ENCODE data around the gene SPTSSA.
"Not testable (repeated sequence)": the region's sequence is repeated elsewhere in the genome, so short reads cannot be mapped to it uniquely, and the experiment has no call there.

SPTSSA gene

GRCh38 chr14:34470319-34470718 is 8.3 kb upstream of the SPTSSA start:
- ATAC-seq = no peak

GRCh38 chr14:34466691-34467090 is 4.7 kb upstream of the SPTSSA start:
- ATAC-seq = no peak

- ATAC-seq = no peak
Observed at GRCh38 chr14:34465069-34465859, 3.2 kb upstream of the SPTSSA start.

DNA sequence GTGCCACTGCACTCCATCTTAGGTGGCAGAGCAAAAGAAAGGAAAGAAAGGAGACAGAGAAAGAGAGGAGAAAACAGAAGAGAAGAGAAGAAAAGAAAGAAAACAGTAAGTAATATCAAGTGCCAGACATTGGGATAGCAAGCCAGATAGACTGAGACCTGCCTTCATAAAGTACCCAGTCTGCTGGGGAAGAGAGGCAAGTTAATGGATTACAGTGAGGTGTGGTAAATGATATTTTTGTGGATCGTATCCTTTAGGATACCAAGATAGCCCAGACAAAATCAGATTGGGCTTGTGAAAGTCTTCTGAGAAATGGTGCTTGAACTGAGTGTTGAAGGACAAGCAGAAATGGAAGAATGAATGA is 1.5 kb upstream of the SPTSSA start:
- no peak for ATAC-seq

- ATAC-seq = peak; percentile 3 to 51
Observed at GRCh38 chr14:34461334-34462131, 507 bp downstream of the SPTSSA start.

- ATAC-seq = no peak
Observed at GRCh38 chr14:34460841-34461240, 1.2 kb downstream of the SPTSSA start.

DNA sequence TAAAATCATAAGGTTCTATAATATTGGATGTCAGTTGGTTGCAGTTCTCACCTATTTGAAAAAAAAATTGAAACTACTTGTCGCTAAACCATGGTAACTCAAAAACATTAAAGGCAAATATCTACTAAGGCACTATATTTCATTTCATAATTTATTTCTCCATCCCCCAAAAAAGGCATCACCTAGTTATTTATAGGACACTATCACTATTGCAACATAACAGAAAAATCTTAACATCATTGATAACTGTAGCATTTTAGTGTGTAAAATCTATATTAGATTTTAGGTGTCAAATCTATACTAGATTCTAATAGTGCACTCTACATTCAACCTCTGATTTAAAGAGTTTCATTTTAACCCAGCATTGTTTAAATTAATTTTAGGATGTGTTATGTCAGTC is 1.7 kb downstream of the SPTSSA start:
- ATAC-seq = no peak

DNA sequence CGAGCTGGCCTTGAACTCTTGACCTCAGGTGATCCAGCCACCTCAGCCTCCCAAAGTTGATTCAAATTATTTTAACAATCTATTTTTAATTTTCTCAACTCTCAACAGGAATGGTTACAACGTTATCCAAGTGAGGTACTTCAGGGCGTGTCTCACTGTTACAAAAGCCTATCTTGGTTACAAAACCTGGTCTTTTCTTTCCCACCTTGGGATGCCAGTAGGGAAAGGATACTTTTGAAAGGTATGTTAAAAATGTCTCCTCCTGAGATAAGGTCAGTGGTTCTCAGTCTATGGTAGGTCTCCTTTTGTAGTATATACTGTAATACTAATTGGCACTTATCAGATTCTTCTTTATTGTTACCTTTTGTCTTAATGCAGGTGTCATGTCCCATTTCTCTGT is 4.9 kb downstream of the SPTSSA start:
- ATAC-seq = no peak

DNA sequence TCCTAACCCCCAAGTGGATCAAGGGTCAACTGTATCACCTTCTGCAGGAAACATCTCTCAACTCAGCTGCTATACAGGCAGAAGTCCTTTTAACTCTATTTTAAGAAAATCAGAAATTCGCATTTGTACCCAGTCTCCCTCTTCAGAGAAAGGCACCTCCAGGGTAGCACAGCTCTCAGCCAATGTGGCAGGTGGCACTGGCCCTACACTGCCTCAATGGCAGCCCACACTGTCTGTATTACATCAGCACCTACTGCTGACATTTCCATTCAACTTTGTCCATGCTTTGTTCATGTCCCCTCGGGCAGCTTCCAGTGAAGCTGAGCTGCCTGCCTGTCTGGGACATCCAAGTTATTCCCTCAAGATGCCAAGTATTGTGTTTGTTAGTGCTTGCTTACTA is 8.8 kb downstream of the SPTSSA start:
- no peak for ATAC-seq

DNA sequence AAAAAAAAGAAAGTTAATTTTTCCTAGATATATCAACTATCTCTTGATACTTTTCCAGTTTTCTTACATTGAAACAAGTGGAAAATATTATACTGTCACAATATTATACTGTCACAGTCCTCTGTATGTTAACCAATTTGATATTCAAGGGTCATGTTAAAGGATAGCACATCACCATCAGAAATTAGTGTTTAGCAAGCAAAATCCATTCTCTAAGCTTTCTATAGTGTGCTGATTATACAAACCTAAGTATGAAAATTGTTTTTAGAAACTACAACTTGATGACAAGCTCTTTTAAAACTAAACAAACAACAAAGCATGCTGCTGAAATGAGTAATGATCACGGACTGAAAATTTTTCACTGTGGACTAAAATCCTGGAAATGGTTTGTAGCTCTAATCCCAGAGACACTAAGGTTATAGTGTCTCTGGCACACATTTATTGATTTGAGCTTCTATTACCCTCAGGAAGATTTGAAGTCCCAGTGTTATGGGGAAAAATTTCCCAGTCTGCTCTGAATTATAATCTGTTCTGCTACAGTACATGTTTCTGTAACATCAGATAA is 9.7 kb downstream of the SPTSSA start:
- no peak for ATAC-seq

DNA sequence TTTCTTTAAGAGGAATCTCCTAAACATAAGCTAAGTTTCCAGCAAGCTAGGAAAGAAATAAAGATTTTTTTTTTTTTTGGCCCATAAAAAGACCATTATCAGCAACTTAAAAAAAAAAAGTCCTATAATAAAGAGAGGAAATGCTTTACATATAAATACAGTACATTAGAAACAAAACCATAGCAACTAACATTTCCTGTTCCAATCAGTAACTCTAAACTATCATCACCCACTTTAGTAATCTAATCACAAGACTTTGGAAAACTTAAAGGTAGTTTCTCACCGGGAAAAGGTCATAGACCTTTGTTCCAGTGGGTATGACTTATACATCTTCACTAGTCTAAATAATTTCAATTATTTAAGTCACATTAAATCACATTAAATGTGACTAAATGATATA is 11.1 kb downstream of the SPTSSA start:
- ATAC-seq = no peak

GRCh38 chr14:34450542-34450915 is 11.5 kb downstream of the SPTSSA start:
- no peak for ATAC-seq

DNA sequence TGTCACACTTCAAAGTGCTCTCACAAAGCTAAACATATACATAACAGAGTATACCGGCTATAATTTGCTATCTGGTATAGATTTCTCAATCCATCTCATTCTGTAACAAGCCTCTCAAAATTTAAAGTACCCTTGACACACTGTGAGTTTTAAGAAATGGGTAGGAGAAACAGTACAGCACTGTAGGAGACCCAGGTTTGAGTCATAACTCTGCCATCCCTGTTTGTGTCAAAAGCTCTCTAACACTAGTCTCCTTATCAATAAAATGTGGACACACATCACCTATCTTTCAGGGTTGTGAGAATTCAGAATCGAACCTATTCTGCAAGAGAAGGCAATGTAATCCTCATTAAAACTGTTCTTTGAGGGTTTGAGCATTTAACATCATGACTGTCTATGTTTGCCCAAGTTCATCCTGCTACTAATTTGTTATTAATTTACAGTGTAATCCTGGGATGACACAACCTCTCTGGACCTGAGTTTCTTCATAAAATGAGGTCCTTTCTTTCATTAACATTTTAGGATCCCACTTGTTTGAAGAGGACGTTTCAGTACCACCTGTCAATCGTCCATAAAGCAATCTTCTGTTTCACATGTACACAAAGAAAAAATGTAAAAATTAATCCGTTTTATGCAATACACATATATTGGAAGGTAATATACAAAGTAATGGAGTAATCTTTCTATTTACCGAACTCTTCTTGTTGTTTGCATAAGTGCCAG is 12.1 kb downstream of the SPTSSA start:
- ATAC-seq = no peak

- ATAC-seq = no peak
Observed at GRCh38 chr14:34439090-34439489, 22.9 kb downstream of the SPTSSA start.

DNA sequence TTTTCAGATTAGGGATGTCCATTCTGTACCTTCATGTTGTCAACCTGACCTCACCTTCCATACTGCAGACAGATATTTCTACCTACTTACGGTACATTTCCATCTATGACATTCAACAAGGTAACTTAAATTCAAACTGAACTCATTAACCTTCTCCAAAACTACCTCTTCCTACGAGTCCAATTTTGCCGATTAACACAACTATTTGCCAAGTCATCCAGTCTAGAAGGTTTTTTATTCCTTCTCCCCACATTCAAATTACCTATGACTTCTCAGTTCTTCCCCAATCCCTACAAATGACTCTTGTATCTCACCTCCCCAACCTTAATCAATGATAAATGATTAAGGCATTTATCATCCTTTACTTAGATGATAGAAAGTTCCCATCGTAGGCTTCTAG is 23.6 kb downstream of the SPTSSA start:
- no peak for ATAC-seq

DNA sequence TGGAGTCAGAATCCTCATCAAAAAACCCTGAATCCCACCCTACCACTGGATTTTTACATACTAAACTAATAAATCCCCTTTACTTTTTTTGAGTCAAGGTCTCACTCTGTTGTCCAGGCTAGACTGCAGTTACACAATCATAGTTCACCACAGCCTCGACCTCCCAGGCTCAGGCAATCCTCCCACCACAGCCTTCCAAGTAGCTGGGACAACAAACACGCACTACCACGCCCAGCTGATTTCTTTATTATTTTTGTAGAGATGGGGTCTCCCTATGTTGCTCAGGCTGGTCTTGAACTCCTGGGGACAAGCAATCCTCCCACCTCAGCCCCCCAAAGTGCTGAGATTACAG is 24.3 kb downstream of the SPTSSA start:
- no peak for ATAC-seq

DNA sequence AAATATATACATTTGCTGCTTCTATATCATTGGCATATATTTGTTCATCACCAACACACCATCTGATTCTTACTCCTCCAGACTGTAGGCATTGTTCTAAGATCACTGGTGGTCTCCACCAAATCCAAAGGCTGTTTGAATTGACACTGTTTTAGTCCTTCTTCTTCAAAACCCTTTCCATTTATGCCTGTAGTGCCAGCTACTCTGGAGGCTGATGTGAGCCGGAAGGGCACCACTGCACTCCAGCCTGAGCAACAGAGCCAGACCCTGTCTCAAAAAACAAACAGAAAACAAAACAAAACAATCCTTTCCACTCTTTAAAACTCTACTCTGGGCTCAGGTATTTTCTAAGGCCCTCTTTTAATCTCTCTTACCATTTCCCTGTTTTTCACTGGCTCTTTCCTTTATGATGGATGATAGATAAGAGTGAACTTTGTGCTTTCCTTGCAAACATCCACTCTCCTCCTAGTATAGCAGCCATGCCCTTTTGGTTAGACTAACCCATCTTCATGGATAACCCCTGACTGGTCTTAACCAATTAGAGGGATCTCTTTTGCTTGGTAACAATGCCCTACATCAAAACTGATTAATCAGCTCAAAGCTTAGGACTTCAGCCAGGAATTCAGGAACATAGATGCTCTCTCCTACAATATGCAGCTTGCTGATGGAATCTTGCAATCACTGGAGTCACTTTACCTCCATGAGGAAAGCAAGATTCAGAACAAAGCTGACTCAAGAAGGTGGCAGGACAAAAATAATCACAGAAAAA is 24.9 kb downstream of the SPTSSA start:
- ATAC-seq = no peak

GRCh38 chr14:34436118-34436905 is 25.7 kb downstream of the SPTSSA start:
- no peak for ATAC-seq

GRCh38 chr14:34433957-34434356 is 28.1 kb downstream of the SPTSSA start:
- no peak for ATAC-seq

- ATAC-seq = not testable (repeated sequence)
Observed at GRCh38 chr14:34428102-34428466, 34.0 kb downstream of the SPTSSA start.

GRCh38 chr14:34426313-34427295 is 35.4 kb downstream of the SPTSSA start:
- no peak for ATAC-seq
